Cerebellar cortex (tissue), 1 donor: Measurements from ENCODE around the gene NPRL2.

Source experiments
- DNase-seq: peaks from one replicate; pipeline ENCODE4 v3.0.0-alpha.2; 2015; ENCODE audit warnings: low spot score

NPRL2 gene

DNA sequence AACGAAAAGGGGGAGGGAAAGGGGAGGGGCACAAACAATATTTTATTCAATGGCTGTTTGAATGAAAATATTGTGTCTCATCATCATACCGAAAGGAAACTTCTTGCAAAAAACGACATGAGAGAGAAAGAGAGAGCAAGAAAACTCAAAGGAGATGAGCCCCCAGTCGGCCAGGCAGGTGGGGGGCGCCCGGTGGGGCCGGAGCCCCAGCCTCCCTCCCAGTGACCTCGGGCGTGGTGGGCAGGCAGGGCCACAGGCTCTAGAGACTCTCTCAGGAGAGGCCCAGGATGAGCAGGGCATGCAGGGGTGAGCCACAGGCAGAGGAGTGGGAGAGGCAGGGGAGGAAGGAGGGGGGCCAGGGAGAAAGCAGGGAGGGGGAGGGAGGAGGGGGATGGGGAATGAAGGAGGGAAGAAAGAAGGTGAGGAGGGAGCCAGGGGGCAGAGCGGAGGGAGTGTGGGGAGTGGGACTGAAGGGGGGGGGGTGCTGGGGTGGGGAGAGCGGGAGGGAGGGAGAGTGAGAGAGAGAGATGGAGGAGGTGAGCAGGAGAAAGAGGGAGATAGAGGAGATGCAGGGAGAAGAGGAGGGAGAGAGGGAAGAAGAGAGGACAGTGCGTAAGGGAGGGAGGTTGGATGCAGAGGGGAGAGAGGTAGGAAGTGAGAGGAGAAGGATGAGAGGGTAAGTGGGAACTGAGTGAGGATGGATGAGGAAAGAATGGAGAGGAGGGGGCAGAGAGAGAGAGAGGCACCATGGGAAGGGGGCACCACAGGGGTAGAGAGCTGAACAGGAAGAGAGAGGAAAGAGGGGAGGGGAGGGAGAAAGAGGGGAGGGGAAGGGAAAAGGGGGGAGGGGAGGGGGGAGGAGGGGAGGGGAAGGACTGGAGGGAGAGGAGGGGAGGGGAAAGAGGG is 22.8 kb upstream of the NPRL2 start:
- no peak for DNase-seq

DNA sequence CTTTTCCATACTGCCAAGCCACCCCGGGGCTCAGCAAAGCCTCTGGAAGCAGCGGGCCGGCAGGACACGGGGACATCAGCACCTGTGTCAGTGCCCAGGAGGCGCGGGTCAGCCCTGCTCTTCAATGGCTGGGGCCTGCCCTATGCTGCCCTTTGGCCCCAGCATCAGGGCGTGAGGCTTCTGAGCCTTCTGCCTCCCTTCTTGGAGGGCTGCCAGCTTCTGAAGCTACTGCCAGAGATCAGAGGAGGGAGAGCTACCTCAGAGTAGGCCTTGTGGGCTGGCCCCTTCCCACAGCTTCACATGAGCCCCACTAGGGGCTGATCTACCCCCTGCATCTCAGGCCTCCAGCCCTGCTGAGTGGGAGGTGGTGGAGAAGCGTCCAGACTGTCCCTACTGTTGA is 21.8 kb upstream of the NPRL2 start:
- DNase-seq = no peak

DNA sequence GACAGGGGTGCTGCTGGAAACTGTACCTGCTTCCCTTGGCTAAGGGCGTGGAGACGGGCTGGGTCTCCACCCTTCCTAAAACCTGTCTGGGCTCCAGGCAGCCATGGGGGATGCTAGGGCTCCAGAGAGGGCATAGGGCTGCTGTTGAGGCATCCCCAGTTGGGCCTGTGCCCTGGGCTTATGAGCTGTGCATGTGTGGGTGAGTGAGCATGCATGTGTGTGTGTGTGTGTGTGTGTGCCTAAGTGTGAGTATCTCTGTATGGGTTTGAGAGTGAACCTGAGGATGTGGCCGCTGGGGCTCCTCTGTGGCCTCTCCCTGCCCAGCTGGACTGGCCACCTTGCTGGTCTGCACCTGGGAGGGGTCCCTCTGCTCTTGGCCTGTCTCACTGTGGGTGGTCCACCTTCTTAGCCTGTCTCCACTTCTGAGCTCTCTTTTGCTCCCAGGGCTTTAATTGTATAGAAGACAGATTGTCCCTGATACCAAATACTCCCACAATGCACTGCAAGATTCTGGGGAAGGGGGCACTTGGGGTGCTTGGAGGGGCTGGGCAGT is 20.6 kb upstream of the NPRL2 start:
- no peak for DNase-seq

DNA sequence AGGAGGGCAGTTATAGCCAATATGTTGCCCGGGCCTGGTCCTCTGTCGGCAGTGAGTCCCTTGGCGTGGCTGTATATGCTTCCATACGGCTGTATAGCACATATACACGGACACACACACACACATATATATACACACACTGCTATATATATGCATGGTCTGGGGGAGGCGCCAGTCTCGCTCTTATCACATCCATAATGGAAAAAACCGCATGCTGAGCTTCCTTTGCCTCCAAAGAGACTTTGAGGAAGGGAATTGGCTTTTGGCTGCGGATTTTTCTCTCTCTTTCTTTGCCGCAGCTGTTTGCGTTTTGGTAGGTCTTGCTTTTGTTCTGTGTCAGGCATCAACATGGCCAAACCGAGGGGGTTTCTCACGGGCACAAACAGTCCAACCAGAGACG is 20.0 kb upstream of the NPRL2 start:
- peak; percentile 35 for DNase-seq

DNA sequence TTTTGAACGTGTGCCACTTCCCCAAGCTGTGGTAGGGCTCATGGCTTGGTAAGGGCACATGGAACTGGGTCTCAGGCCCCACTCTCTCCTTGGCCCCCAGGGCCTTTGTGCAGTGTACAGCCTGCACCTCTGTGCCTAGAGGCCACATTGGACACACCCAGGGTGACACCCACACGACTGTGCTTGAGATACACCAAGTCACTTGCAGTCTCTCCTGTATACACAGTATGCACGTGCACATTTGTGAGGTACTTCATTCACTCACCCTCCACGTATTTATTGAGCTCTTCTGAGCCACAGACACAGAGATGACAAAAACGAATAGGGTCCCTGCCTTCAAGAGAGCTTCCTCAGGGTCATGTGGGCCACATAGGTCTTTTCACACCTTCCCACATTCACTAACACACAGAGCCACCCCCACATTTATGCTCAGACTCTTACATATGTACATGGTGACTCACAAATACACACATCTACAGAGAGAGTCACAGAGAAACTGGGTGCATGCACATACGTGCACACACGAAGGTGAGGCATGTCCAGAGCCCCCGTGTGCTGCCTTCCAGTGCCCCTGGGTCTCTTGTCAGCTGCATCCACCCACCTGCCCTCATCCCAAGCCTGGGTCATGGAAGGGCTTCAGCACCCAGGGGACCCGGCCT is 18.6 kb upstream of the NPRL2 start:
- DNase-seq = no peak

DNA sequence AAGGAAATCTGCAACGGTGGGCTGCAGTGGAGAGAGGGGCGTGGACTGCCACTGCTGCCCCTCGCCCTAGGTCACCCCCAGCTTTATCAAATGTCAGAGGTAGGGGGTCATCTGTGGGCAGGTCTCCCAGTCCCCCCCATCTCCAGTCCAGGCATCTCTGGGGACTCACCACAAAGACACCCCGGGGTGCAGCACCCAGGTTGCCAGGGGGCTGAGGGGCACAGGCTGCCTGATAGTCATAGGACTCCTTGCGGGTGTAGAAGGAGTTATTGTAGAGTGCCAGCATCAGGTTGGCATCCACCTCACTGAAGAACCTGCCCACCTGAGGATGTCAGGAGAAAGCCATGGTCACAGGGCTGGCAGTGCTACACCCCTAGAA is 15.3 kb upstream of the NPRL2 start:
- DNase-seq = no peak

DNA sequence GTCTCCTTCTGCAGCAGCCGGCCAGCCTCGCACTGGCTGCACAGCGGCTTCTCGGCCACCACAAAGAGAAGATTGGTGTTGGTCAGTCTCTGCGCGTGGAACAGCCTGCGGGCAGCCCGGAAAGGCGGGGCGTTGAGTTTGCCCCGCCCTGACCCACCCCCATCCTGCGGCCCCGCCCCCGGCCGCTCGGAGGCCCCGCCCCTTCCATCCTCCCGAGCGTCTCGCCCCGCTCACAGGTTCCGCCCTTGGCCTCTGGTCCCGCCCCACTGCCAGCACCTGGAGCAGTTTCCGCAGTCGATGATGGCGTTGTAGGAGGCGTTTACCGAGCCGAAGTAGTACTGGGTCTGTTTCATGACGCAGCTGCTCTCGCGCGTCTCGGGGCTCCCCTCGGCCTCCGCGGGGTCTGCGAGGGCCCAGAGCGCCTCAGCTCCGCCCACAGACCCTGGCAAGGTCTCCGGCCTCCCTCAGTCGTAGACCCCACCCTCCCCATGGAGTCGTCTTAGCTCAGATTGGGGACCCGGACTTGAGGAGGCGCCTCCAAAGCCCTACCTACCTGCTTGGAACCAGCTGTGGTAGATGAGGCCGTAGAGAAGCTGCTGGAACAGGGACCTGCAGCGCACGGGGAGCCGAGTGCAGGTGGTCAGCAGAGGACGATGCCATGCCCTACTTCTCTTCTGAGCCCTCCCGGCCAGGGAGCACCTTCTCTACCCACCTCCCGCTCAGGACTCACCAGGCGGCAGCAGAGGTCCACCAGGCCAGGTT is 14.7 kb upstream of the NPRL2 start:
- peak; percentile 36 for DNase-seq

DNA sequence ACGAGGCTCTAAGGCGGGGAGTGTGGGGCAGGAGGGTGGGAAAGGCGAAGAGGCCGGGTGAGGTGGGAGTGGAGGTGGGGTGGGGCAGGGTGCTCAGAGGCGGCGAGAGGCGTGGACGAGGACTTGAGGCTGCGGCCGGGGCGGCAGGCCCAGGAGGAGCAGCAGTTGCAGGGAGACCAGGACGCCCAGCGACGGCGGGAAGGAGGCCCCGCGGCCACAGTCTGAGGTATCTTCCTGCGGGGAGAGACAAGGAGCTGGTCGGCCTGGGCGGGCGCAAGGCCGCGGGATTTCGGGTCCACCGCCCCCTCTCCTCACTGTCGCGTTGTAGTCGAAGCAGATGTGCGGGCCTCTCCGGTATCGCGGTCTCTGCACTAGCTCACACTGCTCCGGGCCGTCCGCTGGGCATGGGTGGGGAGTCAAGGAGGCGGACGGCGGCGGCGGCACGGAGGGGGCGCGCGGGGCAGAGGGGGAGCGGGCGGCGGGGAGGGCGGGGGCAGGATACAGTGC is 14.1 kb upstream of the NPRL2 start:
- DNase-seq = no peak

DNA sequence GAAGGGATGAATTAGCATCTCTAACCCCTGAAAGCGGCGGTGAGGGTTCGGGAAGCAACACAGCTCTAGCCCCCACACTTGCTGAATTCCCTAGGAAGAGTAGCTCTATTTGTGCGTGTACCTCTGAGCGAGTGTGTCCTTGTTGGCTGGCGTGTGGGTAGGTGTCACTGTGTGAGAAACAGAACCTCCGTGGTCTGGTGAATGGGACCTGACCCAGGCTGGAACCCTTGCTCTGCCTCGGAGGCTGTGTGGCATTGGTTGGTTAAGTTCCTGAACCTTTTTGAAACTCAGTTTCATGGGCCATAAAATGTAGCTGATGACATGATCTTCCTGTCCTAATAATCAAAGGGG is 9.2 kb upstream of the NPRL2 start:
- DNase-seq = no peak

DNA sequence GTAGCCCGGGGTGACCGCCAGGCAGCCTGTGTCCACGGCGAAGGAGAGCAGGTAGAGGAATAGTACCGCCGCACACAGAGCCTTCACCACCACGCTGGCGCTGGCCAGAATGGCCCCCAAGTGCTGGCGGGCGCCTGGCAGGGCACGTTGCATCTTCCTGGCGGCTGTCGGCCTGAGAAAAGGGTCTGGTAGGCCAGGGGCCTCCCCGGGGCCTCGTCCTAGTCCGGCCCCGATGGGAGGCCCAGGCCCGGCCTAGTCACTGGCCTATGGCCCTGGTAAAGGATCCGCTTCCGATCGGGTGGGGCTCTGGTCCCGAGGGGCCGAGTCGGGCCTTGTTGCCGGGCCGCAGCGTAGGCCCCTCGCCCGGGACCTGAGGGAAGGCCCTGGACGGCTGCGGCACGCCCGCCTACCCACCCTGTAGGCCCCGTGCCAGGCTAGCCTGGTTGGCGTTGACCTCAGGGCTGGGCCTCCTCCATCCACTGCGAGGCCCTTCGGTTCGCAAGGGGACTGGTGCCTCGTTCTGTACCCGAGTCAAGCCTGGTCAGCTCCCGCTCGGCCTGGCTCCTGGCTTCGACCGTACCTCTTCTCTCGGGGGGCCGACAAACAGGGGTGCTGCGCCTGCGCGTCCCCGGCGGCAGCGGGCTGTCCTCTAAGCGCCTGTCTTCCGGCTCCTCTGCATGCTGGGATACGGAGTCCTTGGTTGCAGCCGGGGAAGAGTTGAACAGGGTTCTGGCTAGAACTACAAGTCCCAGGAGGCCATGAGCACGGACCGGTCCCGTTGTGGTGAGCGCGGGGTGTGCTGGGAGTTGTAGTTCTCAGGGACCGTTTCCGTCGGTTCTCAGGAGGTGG is 8.6 kb upstream of the NPRL2 start, which contains the start of gene TMEM115:
Gene TMEM115, minus strand, starts transcription at position 611 of the 849 bp plus-strand sequence. Its CDS starts 458 bp downstream, at position 153.
- peak; percentile 100 for DNase-seq

DNA sequence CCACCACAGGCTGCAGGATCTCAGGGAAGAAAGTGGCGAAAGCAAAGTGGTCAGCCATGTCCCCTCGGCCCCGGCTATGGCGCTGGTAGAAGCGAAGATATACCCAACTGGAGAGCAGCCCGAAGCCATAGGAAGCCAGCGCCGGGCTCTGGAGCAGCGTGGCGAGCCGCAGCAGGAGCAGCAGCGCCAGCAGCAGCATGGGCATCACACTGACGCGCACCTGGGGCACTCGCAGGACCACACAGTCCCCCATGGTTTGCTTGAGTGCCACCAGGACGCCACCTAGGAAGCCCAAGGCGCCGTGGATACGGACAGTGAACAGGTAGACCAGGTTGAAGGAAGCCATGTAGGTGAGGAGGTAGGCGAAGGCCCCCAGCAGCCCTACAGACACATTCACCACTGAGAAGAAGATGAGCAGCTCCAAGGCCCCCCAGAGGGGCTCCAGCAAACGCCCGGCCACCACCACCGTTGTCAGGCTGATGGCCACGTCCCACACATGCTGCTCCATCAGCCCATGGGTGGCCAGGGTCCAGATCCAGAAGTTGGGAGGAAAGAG is 7.9 kb upstream of the NPRL2 start:
- DNase-seq = no peak

DNA sequence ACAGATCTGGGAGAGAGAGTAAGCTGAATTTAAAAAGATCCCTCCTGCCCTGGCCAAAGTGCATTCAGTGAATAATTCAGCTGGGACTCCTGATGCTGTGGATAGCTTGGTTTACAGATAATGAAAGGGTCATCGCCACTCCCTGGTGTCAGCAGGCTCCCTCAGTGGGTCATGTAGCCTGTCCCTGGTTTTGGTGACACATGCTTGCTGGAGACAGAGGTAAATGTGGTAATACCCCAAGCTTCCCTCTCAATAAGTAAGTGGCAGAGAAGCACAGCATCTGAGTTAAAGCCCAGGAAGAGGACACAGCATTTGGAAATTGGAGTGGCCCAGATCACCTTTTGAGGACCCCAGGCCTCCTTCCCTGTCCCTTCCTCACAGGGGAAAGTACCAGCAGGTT is 6.9 kb upstream of the NPRL2 start:
- DNase-seq = no peak

DNA sequence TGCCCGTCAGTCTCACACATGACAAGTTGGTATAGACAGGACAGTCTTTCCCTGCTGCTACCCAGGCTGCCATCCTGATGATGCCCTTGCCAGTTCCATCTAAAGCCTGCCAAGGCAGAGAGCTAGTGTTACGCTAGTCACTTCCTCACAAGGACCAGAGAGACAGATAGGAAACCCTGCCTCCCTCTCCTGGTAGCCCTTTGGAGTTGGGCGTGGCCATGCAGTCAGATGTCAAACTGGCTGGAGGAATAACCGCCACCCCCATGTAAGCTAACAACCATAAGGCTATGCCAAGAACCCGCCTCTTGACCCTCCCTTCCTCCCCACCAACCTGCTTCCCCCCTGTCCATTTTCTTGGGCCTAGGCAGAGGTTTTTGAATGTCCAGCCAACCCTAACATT is 6.0 kb upstream of the NPRL2 start:
- peak; percentile 24 for DNase-seq

DNA sequence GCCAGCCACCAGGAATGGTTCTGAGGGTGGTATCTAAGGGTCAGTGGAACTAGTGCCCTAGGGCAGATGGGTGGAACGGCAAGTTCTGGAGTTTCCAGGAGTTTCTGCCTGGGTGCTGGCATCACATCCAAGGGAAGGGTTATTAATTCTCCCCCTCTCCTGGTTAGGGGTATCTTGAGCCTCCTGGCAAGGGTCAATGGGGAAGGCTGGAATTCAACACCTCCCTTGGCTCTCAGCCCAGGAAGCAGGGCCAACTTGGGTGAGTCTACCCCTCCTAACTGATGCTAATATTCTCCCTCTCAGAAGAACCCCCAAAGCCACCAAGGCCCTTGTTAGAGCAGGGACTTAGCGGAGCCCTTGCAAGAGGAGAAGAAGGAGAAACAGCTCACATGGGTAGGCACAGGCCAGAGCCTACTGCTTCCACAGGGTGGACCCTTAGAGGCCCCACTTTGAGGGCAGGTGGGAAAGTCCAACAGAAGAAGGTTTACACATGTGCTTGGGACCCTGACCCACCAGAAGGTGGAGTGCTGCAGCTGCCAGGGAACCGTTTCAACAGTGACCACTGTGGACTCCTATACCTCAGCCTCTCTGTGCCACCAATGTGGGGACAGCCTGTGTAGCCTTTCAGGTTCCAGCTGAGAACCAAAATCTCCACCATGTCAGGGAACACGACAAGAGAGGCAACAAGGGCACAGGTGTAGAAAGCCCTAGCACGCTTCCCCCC is 5.4 kb upstream of the NPRL2 start:
- no peak for DNase-seq

DNA sequence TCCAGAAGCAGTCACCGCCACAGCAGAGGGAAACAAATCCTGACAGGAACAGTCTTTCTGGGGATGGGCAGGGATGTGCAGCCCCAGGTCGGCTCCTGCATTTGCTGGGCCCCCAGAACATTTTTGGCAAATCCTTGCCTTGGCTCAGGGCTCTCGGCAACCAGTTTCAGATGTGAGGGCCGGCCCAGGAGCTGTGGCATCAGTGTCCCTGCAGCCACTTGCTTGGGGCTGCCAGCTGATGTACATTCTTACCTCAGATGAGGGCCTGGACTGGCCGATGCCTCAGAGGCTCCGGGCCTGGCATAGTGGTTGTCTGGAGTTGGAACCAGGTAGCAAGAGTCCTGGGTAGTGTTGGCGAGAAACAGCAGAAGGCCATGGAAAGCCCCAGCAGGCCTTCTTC is 4.3 kb upstream of the NPRL2 start:
- DNase-seq = no peak

DNA sequence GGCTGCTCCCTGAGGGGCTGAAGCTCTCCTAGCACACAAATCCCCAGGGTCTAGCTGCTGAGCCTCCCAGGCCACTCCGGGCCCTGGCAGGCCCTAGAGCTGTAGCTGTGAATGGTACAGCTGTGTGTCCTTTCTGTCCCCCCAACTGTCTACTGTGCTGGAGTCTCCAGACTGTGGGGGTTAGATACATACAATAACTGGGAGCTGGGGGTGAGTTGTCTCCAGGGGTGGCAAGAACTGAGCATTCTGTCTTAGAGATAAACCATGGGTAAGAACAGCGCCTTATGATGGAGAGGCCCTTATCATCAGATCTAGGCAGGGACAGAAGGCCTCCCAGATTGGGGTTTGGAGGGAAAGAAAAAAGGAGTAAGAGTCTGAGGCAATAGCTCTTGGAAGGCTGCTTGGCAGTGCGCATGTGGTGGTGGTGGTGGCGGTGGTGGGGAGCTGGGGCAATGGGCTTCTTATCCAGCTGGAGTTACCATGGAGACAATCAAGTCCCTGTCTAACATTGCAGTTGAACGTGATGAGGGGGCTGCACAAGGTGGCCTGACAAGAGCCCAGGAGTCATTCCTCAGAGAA is 3.7 kb upstream of the NPRL2 start:
- no peak for DNase-seq

DNA sequence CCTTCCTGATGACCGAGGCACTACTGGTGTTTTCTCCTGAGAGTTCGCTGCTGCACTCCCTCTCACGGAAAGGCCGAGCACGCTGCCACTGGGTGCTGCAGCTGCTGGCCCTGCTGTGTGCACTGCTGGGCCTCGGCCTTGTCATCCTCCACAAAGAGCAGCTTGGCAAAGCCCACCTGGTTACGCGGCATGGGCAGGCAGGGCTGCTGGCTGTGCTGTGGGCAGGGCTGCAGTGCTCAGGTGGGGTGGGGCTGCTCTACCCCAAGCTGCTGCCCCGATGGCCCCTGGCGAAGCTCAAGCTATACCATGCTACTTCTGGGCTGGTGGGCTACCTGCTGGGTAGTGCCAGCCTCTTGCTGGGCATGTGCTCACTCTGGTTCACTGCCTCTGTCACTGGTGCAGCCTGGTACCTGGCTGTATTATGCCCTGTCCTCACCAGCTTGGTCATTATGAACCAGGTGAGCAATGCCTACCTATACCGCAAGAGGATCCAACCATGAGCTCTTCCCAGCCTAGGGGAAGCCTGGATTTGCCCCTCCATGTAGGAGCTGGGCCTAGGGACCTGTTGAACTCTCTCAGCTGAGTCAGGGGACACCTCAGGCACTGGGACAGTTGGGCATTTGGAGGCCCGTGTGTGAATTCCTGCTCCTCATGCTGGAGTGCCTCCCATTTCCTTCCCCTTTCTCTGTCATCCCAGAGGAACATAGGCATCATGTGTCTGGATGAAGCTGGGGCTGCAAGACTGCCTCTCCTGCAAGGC is 2.9 kb upstream of the NPRL2 start:
- no peak for DNase-seq

DNA sequence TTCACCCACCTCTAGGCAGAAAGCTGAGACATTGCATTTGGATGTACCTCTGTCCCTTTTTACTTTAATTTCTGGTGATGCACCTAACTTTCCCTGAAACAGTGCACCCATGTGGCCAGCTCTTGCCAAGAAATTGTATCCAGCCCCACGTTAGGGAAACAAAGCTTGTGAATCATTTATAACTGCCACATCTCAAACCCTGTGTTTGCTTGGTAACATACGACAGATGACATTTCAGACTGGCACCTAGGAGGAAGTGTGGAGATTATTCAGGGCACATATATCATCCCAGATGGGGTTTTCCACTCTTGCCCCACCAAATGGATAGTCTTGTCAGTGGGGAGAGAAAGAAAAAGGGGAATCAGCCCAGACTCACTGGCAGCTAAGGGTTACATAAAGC is 2.2 kb upstream of the NPRL2 start:
- DNase-seq = peak; percentile 31

DNA sequence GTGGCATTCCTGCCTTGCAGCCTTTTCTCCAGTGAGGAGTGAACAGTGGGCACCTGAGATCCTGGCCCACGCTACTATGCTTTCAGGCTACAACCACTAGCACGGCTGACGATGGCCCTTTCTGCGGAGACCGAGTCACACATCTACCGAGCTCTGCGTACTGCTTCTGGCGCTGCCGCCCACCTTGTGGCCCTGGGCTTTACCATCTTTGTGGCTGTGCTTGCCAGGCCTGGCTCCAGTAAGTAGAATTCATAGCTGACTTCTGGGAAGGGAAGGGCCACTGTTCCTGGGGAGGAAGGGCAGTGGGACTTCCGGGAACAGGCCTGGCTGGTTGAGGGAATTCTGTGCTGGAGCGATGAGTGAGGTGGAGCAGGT is 735 bp upstream of the NPRL2 start:
- no peak for DNase-seq

DNA sequence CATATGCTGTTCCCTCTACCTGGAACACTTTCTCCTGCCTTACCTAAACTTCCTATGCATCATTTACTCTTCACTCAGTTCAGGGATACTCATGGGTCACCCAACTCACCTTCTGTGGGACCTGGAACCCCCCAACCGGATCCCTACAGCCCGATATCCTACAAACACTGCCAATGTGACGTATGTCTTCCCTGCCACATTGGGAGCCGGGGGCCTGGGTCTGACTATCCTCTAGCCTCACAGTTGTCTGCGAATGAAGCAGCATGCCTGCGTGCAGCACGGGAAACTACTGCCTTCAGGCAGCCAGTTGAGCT is 405 bp downstream of the NPRL2 start:
- DNase-seq = no peak
